ENCODE results near the gene NEDD4L.
"Not testable (repeated sequence)": the region's sequence is repeated elsewhere in the genome, so short reads cannot be mapped to it uniquely, and the experiment has no call there.

Gene NEDD4L

GRCh38 chr18:58427321-58427720 lies 383.3 kb downstream of the NEDD4L start:
- H3K4me3 ChIP-seq (ENCODE audit: low read depth, low read length) = no peak overlapping the region
- TF ChIP-seq MYC (IDR thresholded peaks at IDR 0.05; ENCODE audit: low read depth, low read length) (no peak), POLR2A (IDR thresholded peaks at IDR 0.05; ENCODE audit: extremely low read depth, insufficient read length) (no peak)
- TF ChIP-seq, protein P1, sequence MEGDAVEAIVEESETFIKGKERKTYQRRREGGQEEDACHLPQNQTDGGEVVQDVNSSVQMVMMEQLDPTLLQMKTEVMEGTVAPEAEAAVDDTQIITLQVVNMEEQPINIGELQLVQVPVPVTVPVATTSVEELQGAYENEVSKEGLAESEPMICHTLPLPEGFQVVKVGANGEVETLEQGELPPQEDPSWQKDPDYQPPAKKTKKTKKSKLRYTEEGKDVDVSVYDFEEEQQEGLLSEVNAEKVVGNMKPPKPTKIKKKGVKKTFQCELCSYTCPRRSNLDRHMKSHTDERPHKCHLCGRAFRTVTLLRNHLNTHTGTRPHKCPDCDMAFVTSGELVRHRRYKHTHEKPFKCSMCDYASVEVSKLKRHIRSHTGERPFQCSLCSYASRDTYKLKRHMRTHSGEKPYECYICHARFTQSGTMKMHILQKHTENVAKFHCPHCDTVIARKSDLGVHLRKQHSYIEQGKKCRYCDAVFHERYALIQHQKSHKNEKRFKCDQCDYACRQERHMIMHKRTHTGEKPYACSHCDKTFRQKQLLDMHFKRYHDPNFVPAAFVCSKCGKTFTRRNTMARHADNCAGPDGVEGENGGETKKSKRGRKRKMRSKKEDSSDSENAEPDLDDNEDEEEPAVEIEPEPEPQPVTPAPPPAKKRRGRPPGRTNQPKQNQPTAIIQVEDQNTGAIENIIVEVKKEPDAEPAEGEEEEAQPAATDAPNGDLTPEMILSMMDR (IDR thresholded peaks at IDR 0.05; ENCODE audit: low read depth, low read length) = no peak
- TF ChIP-seq, protein P2, sequence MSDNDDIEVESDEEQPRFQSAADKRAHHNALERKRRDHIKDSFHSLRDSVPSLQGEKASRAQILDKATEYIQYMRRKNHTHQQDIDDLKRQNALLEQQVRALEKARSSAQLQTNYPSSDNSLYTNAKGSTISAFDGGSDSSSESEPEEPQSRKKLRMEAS (IDR thresholded peaks at IDR 0.05; ENCODE audit: low read depth, low read length) = no peak
- no peak for DNase-seq (ENCODE audit: low read depth)

GRCh38 chr18:58429442-58429841 lies 385.4 kb downstream of the NEDD4L start:
- H3K4me3 ChIP-seq (ENCODE audit: low read depth, low read length) = no peak overlapping the region
- TF ChIP-seq, protein P1 (IDR thresholded peaks at IDR 0.05; ENCODE audit: low read depth, low read length) = no peak
- no peak for TF ChIP-seq MYC (IDR thresholded peaks at IDR 0.05; ENCODE audit: low read depth, low read length)
- no peak for TF ChIP-seq POLR2A (IDR thresholded peaks at IDR 0.05; ENCODE audit: extremely low read depth, insufficient read length)
- TF ChIP-seq, protein P2 (IDR thresholded peaks at IDR 0.05; ENCODE audit: low read depth, low read length) = no peak
- DNase-seq (ENCODE audit: low read depth) = no peak

DNA sequence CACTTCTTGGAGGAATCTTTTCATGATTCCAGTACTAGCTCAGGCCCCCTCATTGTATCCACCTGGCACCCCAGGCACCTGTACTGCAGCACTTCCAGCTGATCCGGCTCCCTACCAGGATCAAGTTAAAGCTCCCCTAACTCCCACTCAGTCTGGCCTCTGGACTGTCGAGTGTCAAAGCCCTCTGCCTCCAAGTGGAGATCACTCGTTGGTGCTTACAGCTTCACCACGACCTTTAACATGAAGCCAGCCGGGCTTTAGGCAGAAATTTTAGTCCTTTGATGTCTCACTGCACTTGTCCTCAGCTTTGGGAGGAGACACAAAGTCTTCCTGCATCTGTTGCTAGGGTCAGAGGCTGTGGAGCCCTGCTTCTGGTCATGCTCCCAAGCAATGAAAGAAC lies 387.2 kb downstream of the NEDD4L start:
- no peak for DNase-seq (ENCODE audit: low read depth)
- no peak overlapping the region for H3K4me3 ChIP-seq (ENCODE audit: low read depth, low read length)
- TF ChIP-seq, protein P2 (IDR thresholded peaks at IDR 0.05; ENCODE audit: low read depth, low read length) = no peak
- TF ChIP-seq POLR2A (IDR thresholded peaks at IDR 0.05; ENCODE audit: extremely low read depth, insufficient read length) (no peak), MYC (IDR thresholded peaks at IDR 0.05; ENCODE audit: low read depth, low read length) (no peak)
- TF ChIP-seq, protein P1 (IDR thresholded peaks at IDR 0.05; ENCODE audit: low read depth, low read length) = no peak

DNA sequence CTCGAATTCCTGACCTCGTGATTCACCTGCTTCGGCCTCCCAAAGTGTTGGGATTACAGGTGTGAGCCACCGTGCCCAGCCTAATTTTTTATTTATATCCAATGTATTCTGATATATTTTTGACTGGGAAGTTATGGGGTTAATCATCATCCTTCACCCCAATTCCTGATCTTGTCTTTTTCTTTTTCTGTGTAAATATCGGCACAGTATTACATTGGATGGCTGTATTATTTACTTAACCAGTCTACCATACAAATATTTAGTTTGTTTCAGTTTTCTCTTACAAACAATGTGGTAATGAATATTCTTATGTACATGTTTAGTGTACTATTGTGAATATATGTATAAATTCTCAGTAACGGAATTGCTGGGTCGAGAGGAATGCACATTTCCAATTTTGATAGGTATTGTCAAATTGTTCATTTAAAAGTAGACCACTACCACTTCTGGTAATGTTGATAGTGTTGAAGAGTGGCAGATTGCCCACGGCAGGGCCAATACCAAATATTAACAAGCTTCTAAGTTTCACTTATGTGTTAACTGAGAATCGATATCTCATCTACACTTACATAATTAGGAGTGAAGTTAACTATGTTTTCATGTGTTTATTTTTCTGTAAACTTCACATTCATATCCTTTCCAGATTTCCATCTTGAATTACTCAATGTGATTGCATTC lies 388.2 kb downstream of the NEDD4L start:
- H3K4me3 ChIP-seq (ENCODE audit: low read depth, low read length) = no peak overlapping the region
- no peak for DNase-seq (ENCODE audit: low read depth)
- TF ChIP-seq POLR2A (IDR thresholded peaks at IDR 0.05; ENCODE audit: extremely low read depth, insufficient read length) = no peak
- TF ChIP-seq, protein P1 (IDR thresholded peaks at IDR 0.05; ENCODE audit: low read depth, low read length) = no peak
- TF ChIP-seq, protein P2 (IDR thresholded peaks at IDR 0.05; ENCODE audit: low read depth, low read length) = no peak
- no peak for TF ChIP-seq MYC (IDR thresholded peaks at IDR 0.05; ENCODE audit: low read depth, low read length)

DNA sequence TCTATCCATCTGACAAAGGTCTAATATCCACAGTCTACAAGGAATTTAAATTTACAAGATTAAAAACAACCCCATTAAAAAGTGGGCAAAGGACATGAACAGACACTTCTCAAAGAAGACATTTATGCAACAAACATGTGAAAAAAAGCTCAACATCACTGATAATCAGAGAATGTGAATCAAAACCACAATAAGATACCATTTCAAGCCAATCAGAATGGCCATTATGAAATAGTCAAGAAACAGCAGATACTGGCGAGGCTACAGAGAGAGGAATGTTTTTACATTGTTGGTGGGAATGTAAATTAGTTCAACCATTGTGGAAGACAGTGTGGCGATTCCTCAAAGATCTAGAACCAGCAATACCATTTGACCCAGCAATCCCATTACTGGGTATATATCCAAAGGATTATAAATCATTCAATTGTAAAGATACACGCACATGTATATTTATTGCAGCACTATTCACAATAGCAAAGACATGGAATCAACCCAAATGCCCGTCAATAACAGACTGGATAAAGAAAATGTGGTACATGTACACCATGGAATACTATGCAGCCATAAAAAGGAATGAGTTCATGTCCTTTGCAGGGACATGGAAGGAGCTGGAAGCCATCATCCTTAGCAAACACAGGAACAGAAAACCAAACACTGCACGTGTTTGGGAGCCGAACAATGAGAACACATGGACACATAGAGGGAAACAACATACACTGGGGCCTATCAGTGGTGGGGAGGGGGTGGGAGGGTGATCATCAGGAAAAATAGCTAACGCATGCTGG lies 391.4 kb downstream of the NEDD4L start:
- DNase-seq (ENCODE audit: low read depth); H3K4me3 ChIP-seq (ENCODE audit: low read depth, low read length): not testable (repeated sequence)

- no peak overlapping the region for H3K4me3 ChIP-seq (ENCODE audit: low read depth, low read length)
- DNase-seq (ENCODE audit: low read depth) = no peak
- TF ChIP-seq, protein P2 (IDR thresholded peaks at IDR 0.05; ENCODE audit: low read depth, low read length) = no peak
- TF ChIP-seq POLR2A (IDR thresholded peaks at IDR 0.05; ENCODE audit: extremely low read depth, insufficient read length) (no peak), MYC (IDR thresholded peaks at IDR 0.05; ENCODE audit: low read depth, low read length) (no peak)
- TF ChIP-seq, protein P1 (IDR thresholded peaks at IDR 0.05; ENCODE audit: low read depth, low read length) = no peak
These were observed 394.3 kb downstream of the NEDD4L start for GRCh38 chr18:58438161-58438957.
